Measurements from ENCODE around the gene GDF10. TPM values are rescaled to one million over a fixed set of nuclear protein-coding genes. Genes with fewer than 3 reads are reported as not detected.

GDF10 gene
- total RNA-seq, 1 experiment from 2014 or later, result 0.20 TPM

DNA sequence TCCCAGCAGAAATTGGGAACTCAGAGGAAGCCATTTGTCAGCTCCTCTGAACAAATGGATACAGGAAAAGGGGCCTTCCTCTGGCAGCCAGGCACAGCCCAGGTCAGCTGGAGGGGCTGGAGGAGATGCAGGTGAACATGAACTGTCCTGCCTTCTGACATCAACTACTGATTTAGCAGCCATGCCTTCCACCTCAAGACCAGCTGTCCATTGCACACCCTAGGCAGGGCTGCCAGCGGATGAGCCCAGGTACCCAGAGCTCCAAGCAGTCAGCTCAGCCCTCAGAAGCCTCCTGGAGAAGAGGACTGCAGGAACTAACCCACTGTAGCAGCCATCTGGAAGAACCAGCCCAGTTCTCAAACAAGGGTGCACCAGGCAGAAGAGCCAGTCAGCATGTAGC is 44.1 kb upstream of the GDF10 start:
- Histone ChIP-seq H4K20me1 (ENCODE audit: control insufficient read depth, insufficient read depth, insufficient read length) (no peaks in the 10 kb centered on the region), H3K4ac (ENCODE audit: low read depth, low read length) (no peak overlapping the region), H2AFZ (ENCODE audit: low read length) (no peak overlapping the region), H3K18ac (ENCODE audit: insufficient read length, low read depth, low read length) (no peak overlapping the region), H3K27ac (ENCODE audit: insufficient read length, low read depth, low read length) (no peak overlapping the region), H2BK5ac (ENCODE audit: insufficient read length, low read length) (no peak overlapping the region), H3K23me2 (ENCODE audit: insufficient read length, low read depth, low read length, poor library complexity, severe bottlenecking) (no peaks in the 10 kb centered on the region), H3K56ac (ENCODE audit: insufficient read length, low read depth, low read length) (no peak overlapping the region), H2BK120ac (ENCODE audit: low read depth, low read length, poor library complexity, severe bottlenecking) (no peak overlapping the region), H2AK5ac (ENCODE audit: insufficient read length, low read length) (no peak overlapping the region), H3K9me3 (ENCODE audit: control insufficient read depth, low read depth, low read length) (no peaks in the 10 kb centered on the region), H3K27me3 (ENCODE audit: insufficient read depth, low read length) (no peaks in the 10 kb centered on the region), H4K8ac (replicated peaks; ENCODE audit: insufficient read length, low read depth, low read length) (no peak overlapping the region), H2BK20ac (ENCODE audit: low read depth, low read length, poor library complexity, severe bottlenecking) (no peak overlapping the region), H3K4me1 (ENCODE audit: insufficient read depth, low read length) (no peaks in the 10 kb centered on the region), H3T11ph (ENCODE audit: low read length) (no peak overlapping the region), H3K79me1 (ENCODE audit: insufficient read depth, low read depth, low read length, poor library complexity, severe bottlenecking) (no peaks in the 10 kb centered on the region), H3K9ac (ENCODE audit: extremely low read depth, insufficient read length, low read length) (no peak overlapping the region), H4K5ac (ENCODE audit: insufficient read length, low read depth, low read length) (no peak overlapping the region), H3K23ac (ENCODE audit: insufficient read length, low read depth, low read length) (no peak overlapping the region), H3K4me2 (ENCODE audit: insufficient read depth, insufficient read length, low read length) (no peak overlapping the region), H4K91ac (ENCODE audit: insufficient read length, low read depth, low read length) (no peak overlapping the region), H2BK12ac (ENCODE audit: insufficient read length, low read depth, low read length) (no peak overlapping the region), H3K79me2 (ENCODE audit: insufficient read depth, low read length) (no peaks in the 10 kb centered on the region), H3K14ac (ENCODE audit: insufficient read depth, low read length) (no peak overlapping the region), H2BK15ac (ENCODE audit: low read depth, low read length) (no peak overlapping the region)
- Mint-ChIP-seq H3K27me3 (ENCODE audit: low read depth) (peaks cover 2% of the 10 kb centered on the region; the same call in 1 of the 2 replicates), H3K36me3 (ENCODE audit: insufficient read depth in 1 of 3, low read depth in 3 of 3) (no peaks in the 10 kb centered on the region), H3K4me1 (0 out of 4 replicates have a peak, but pooled peaks cover 0 to 6% of the 10 kb centered on the region in 2 experiments), H3K9me3 (no peaks in the 10 kb centered on the region; a peak in 2 of 5 replicates), H3K27ac (no peak overlapping the region), H3K4me3 (no peak overlapping the region)
- TF ChIP-seq, protein P1, sequence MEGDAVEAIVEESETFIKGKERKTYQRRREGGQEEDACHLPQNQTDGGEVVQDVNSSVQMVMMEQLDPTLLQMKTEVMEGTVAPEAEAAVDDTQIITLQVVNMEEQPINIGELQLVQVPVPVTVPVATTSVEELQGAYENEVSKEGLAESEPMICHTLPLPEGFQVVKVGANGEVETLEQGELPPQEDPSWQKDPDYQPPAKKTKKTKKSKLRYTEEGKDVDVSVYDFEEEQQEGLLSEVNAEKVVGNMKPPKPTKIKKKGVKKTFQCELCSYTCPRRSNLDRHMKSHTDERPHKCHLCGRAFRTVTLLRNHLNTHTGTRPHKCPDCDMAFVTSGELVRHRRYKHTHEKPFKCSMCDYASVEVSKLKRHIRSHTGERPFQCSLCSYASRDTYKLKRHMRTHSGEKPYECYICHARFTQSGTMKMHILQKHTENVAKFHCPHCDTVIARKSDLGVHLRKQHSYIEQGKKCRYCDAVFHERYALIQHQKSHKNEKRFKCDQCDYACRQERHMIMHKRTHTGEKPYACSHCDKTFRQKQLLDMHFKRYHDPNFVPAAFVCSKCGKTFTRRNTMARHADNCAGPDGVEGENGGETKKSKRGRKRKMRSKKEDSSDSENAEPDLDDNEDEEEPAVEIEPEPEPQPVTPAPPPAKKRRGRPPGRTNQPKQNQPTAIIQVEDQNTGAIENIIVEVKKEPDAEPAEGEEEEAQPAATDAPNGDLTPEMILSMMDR (conservative IDR thresholded peaks at IDR 0.05), result no peak
- WGBS (ENCODE audit: extremely low coverage, insufficient read length, low lambda C conversion rate), result no CpG with 5 or more reads among the region's 1 CpG
- DNase-seq, result no peak
